Kidney glomerular epithelial cell (primary cell): ENCODE data around the gene ARRDC1.
A peak's percentile ranks its signal among the peaks of the same experiment; 100 is the strongest.
"Not testable (repeated sequence)": the region's sequence is repeated elsewhere in the genome, so short reads cannot be mapped to it uniquely, and the experiment has no call there.

ENCODE experiments used
- DNase-seq: peaks from one replicate; lab custom pipeline; 2025; lab: John Stamatoyannopoulos, UW

Gene ARRDC1

GRCh38 chr9:137605121-137606004, at the start of gene ARRDC1:
Gene ARRDC1, plus strand, starts transcription at chr9:137605686. Its CDS starts 32 bp downstream, at chr9:137605718.
- peak; percentile 73 for DNase-seq

GRCh38 chr9:137556069-137556838, 49.2 kb upstream of the ARRDC1 start:
- no peak for DNase-seq

GRCh38 chr9:137558127-137558526, 47.4 kb upstream of the ARRDC1 start:
- DNase-seq, result no peak

- no peak for DNase-seq
Observed at GRCh38 chr9:137564134-137564533, 41.4 kb upstream of the ARRDC1 start.

- DNase-seq, result no peak
Observed at GRCh38 chr9:137564817-137565411, 40.6 kb upstream of the ARRDC1 start.

- DNase-seq, result not testable (repeated sequence)
Observed at GRCh38 chr9:137568445-137568844, 37.0 kb upstream of the ARRDC1 start.

GRCh38 chr9:137569609-137570203, 35.8 kb upstream of the ARRDC1 start:
- no peak for DNase-seq

- no peak for DNase-seq
Observed at GRCh38 chr9:137570566-137570965, 34.9 kb upstream of the ARRDC1 start.

GRCh38 chr9:137574192-137574591, 31.3 kb upstream of the ARRDC1 start:
- no peak for DNase-seq

GRCh38 chr9:137575364-137575715, 30.1 kb upstream of the ARRDC1 start:
- no peak for DNase-seq

- no peak for DNase-seq
Observed at GRCh38 chr9:137575716-137576411, 29.6 kb upstream of the ARRDC1 start.

- peak; percentile 89 for DNase-seq
Observed at GRCh38 chr9:137578518-137579258, 26.8 kb upstream of the ARRDC1 start, which contains the start of gene DPH7. Gene DPH7, minus strand, starts transcription at chr9:137578925. Its CDS starts 148 bp downstream, at chr9:137578777.

- DNase-seq, result no peak
Observed at GRCh38 chr9:137579259-137579604, 26.3 kb upstream of the ARRDC1 start.

- no peak for DNase-seq
Observed at GRCh38 chr9:137580209-137580953, 25.1 kb upstream of the ARRDC1 start.

- no peak for DNase-seq
Observed at GRCh38 chr9:137580954-137581322, 24.5 kb upstream of the ARRDC1 start.

GRCh38 chr9:137581361-137582285, 23.9 kb upstream of the ARRDC1 start:
- no peak for DNase-seq

GRCh38 chr9:137582286-137582860, 23.1 kb upstream of the ARRDC1 start:
- no peak for DNase-seq

GRCh38 chr9:137583347-137583746, 22.1 kb upstream of the ARRDC1 start:
- no peak for DNase-seq

GRCh38 chr9:137583957-137584356, 21.5 kb upstream of the ARRDC1 start:
- DNase-seq, result no peak
